Common myeloid progenitor, CD34-positive (primary cell): ENCODE data around the gene ESPL1.
A peak's percentile ranks its signal among the peaks of the same experiment; 100 is the strongest.

Experiments
- CTCF ChIA-PET: fragments of 350-600 bp; sonication (Branson Sonifier 250); formaldehyde crosslinking; loops from one replicate; lab custom pipeline; 2021; ENCODE audit warnings: antibody characterized with exemption; lab: Charles Lee
- POLR2A ChIA-PET: fragments of 350-600 bp; sonication (Branson Sonifier 250); formaldehyde crosslinking; loops from one replicate; lab custom pipeline; 2021; ENCODE audit warnings: antibody characterized with exemption; lab: Charles Lee
- DNase-seq, 3 donors: peaks; one replicate each; pipeline versions ENCODE4 v3.0.0 to v3.0.0-alpha.2; 2013
- H3K27ac ChIP-seq, 2 experiments: 1 replicate in 1 of 2; 2 replicates in 1 of 2; pipeline ENCODE4 v1.7.0; 2013; ENCODE audit warnings: inconsistent platforms in 2 of 2, low read length in 2 of 2, mild to moderate bottlenecking in 2 of 2, low read depth in 1 of 2, moderate library complexity in 1 of 2; ENCODE audit not compliant: severe bottlenecking in 2 of 2, insufficient read depth in 1 of 2, poor library complexity in 1 of 2
- H3K27me3 ChIP-seq, 5 experiments: replicated peaks in 2 of 5; 1 replicate in 3 of 5; 2 replicates in 2 of 5; pipeline versions ENCODE4 v1.6.1 to v1.7.0; 2013; ENCODE audit warnings: low read length in 4 of 5, mild to moderate bottlenecking in 2 of 5, moderate library complexity in 2 of 5, inconsistent platforms in 1 of 5; ENCODE audit not compliant: insufficient read depth in 5 of 5, control insufficient read depth in 4 of 5
- H3K36me3 ChIP-seq, 4 experiments: 1 replicate in 2 of 4; 2 replicates in 2 of 4; pipeline versions ENCODE4 v1.6.1 to v1.7.0; 2013; ENCODE audit warnings: low read length in 3 of 4, control low read depth in 1 of 4, mild to moderate bottlenecking in 1 of 4; ENCODE audit not compliant: control insufficient read depth in 4 of 4, insufficient read depth in 4 of 4
- H3K4me1 ChIP-seq, 4 experiments: 1 replicate in 3 of 4; 2 replicates in 1 of 4; pipeline versions ENCODE4 v1.6.1 to v1.7.1; 2013; ENCODE audit warnings: low read length in 3 of 4, mild to moderate bottlenecking in 3 of 4, control low read depth in 1 of 4, inconsistent platforms in 1 of 4, moderate library complexity in 1 of 4; ENCODE audit not compliant: control insufficient read depth in 4 of 4, insufficient read depth in 4 of 4; ENCODE audit errors: control extremely low read depth in 1 of 4
- H3K4me3 ChIP-seq, 7 experiments: 1 replicate in 4 of 7; 2 replicates in 3 of 7; pipeline versions ENCODE4 v1.5.1 to v1.7.0; 2013; ENCODE audit warnings: mild to moderate bottlenecking in 7 of 7, low read length in 6 of 7, moderate library complexity in 6 of 7, inconsistent platforms in 2 of 7, low read depth in 2 of 7, control low read depth in 1 of 7; ENCODE audit not compliant: insufficient read depth in 4 of 7, control insufficient read depth in 1 of 7; ENCODE audit errors: extremely low read depth in 1 of 7
- H3K9me3 ChIP-seq, 5 experiments: 1 replicate in 4 of 5; 2 replicates in 1 of 5; pipeline versions ENCODE4 v1.6.1 to v1.7.1; 2013; ENCODE audit warnings: low read length in 4 of 5, mild to moderate bottlenecking in 2 of 5, inconsistent platforms in 1 of 5, low read depth in 1 of 5, moderate library complexity in 1 of 5; ENCODE audit not compliant: control insufficient read depth in 4 of 5, insufficient read depth in 2 of 5; ENCODE audit errors: control extremely low read depth in 1 of 5
- WGBS: methylation state at CpG from one replicate; pipeline ENCODE4 v1.1.5; 2013; ENCODE audit not compliant: insufficient coverage; 5-methylcytosine and 5-hydroxymethylcytosine counted together

Gene ESPL1

DNA sequence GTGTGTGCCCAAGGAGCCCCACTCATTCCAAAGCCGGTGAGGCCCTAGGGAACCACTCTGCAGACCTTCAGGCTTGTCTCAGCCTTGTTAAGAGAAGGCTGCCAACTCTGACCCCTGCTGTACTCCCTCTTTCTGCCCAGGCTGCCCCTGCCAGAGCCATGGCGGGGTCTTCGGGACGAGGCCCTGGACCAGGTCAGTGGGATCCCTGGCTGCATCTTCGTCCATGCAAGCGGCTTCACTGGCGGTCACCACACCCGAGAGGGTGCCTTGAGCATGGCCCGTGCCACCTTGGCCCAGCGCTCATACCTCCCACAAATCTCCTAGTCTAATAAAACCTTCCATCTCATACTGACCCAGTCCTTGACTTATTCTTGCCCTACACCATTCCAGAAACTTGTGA lies 38.7 kb downstream of the ESPL1 start:
- WGBS = 95% methylated on average over 9 of the region's 10 CpGs
- ChIA-PET POLR2A (no interaction called here), CTCF (no interaction called here)
- H3K27me3 ChIP-seq = no peaks in the 10 kb centered on the region
- no peaks in the 10 kb centered on the region for H3K4me1 ChIP-seq
- no peak for DNase-seq
- peaks cover 20 to 77% (median 61%) of the 10 kb centered on the region in 4 experiments for H3K36me3 ChIP-seq
- H3K4me3 ChIP-seq = no peak overlapping the region
- H3K27ac ChIP-seq = no peak overlapping the region
- H3K9me3 ChIP-seq = no peaks in the 10 kb centered on the region

DNA sequence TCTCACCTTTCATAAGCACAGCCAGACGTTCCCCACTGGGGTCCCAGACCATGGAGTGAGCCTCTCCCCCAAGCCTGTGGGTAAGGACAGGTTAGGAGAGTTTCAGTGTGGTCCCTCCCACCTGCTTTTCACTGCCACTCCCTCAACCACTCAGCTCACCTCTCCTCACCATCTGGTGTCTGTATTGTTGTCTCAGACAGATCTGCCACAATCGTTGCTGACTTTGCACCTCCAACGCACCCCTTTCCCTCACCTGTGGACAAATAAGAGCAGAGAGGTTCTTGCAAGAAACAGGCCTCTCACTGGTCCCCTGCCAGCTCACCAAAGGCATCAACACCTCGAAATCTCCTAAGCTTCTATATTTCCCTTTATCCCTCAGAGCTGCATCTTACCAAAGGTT lies 40.2 kb downstream of the ESPL1 start:
- WGBS = 97% methylated on average over 3 of the region's 4 CpGs
- H3K27ac ChIP-seq = peak overlapping the region in 1 of 2 experiments; percentile 3
- peaks cover 15 to 65% (median 53%) of the 10 kb centered on the region in 4 experiments for H3K36me3 ChIP-seq
- H3K27me3 ChIP-seq = no peaks in the 10 kb centered on the region
- CTCF ChIA-PET = interaction anchor here (0.6 to 4.8 kb wide), 4 partner anchors 9 to 91 kb away, joined by 3 to 40 read pairs (median 4); partner anchors contain the start of genes AAAS and MYG1
- no peaks in the 10 kb centered on the region for H3K9me3 ChIP-seq
- no peaks in the 10 kb centered on the region for H3K4me1 ChIP-seq
- POLR2A ChIA-PET = no interaction called here
- no peak for DNase-seq
- H3K4me3 ChIP-seq = no peak overlapping the region

DNA sequence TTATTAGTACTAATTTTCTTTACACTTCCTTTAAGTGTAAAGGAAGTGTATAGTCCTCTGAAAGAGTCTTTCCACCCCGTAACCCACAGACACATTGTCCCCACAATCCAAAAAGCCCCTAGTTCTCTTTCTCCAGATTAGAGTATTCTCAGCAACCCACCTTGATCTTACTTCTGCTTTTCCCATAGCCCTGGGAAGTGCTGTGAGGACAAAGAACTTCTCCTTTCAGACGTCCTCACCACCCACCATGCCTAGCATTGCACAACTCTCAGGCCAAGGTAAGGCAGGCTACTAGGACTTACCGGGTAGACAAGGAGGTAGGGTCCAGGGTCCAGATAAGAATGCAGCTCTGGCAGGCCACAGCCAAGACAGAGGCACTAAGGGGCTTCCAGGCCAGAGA lies 45.9 kb downstream of the ESPL1 start:
- CTCF ChIA-PET = interaction anchor here (1.3 to 2.5 kb wide), 3 partner anchors 10 to 20 kb away, joined by 4 to 10 read pairs (median 7); no protein-coding TSS in a partner anchor
- peak overlapping the region in 1 of 2 experiments; percentile 43 for H3K27ac ChIP-seq

DNA sequence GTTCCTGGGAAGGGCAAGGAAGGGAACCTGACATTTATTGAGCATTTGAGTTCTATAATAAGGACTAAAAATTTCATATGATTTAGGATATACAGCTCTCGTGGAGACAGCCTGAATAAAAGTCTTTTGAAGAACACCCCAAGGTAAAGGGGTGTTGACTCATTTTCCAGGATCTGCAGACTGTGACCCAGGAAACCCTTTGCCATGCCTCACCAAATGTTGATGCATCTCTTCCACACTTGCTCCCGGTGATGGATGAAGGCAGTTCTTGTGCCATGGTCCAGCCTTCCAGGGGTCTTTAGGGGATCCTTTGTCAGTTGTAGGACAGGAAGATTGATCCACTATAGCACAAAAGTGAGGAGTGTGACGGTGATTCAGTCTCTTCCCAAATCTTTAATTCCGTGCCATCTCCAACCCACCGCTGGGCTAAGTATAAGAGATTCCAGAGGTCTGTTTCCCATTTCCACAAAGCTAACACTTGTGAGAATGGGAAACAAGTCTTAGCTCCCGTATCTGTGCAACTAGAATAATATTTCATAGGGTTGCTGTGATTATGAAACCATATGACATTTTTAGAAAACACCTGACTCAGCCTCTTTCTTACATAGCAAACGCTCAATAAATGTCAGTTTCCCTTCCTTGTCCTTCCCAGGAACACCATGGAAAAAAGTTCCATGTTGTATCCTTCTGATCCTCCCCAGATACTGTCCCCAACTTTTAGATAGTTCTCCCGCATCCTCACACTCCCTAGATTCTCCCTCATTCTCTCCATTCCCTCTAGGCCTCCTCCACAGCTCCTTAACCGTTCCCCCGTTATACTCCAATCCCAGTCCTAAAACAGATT lies 52.5 kb downstream of the ESPL1 start:
- Histone ChIP-seq H3K27me3 (no peaks in the 10 kb centered on the region), H3K4me3 (peak overlapping the region; percentile 71 to 97 (median 90)), H3K4me1 (peaks cover 4 to 40% (median 31%) of the 10 kb centered on the region in 4 experiments), H3K36me3 (peaks cover 4 to 23% (median 18%) of the 10 kb centered on the region in 4 experiments), H3K9me3 (no peaks in the 10 kb centered on the region), H3K27ac (peak overlapping the region in 1 of 2 experiments; percentile 85)
- ChIA-PET POLR2A (interaction anchor here (0.8 to 1.9 kb wide), 5 partner anchors 15 to 180 kb away, joined by 3 to 8 read pairs (median 6); partner anchors contain the start of genes MYG1, PFDN5 and TARBP2), CTCF (interaction anchor here (0.6 to 22.0 kb wide), 30 partner anchors 10 to 188 kb away, joined by 3 to 489 read pairs (median 5); partner anchors contain the start of genes ESPL1, MYG1, PFDN5 and TARBP2)
- DNase-seq = no peak
- 50% methylated on average over 8 of the region's 10 CpGs for WGBS

More for the DNA sequence above, 45.9 kb downstream of the ESPL1 start:
- Histone ChIP-seq H3K4me3 (no peak overlapping the region), H3K4me1 (peaks cover 0 to 13% (median 6%) of the 10 kb centered on the region in 4 experiments), H3K36me3 (peaks cover 8 to 54% (median 47%) of the 10 kb centered on the region in 4 experiments), H3K27me3 (no peaks in the 10 kb centered on the region), H3K9me3 (no peaks in the 10 kb centered on the region)
- WGBS = 30% methylated on average over 2 of the region's 3 CpGs
- peak; percentile 46 to 90 (median 86) for DNase-seq
- POLR2A ChIA-PET = interaction anchor here (0.7 kb wide), 1 partner anchor 236 kb away, joined by 3 read pairs; no protein-coding TSS in a partner anchor

DNA sequence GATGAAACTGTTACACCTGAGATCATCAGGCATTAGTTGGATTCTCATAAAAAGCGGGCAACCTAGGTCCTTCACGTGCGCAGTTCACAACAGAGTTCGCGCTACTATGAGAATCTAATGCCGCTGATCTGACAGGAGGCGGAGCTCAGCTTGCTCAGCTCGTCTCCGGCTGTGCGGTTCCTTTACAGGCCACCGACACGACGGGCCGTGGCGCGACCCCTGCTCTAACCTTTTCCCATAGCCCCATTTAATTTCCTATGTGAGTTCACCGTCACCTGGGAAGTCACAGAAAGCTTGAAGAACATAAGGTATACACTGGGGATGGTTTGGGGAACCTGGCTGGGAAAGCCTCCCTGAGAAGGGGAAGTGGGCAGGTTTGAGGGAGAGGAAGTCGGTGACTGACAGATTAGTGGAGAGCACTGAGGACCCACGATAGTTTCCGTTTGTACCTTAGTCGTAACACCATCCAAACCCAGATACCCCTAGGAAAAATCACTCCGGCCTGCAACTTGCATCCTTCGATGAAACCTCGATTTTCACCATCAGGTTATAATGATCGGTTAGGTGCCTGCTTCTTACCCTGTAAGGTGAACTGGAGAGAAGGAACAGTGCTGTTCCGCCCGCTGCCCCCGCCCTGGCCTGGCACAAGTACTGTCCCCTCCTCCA lies 56.1 kb downstream of the ESPL1 start:
- under 1% methylated on average over 18 of the region's 28 CpGs for WGBS
- Histone ChIP-seq H3K9me3 (no peaks in the 10 kb centered on the region), H3K4me1 (peaks cover 4 to 52% (median 41%) of the 10 kb centered on the region in 4 experiments), H3K36me3 (peaks cover 0 to 2% (median 1%) of the 10 kb centered on the region in 4 experiments), H3K27ac (peak overlapping the region in 1 of 2 experiments; percentile 71), H3K27me3 (peaks cover 0 to 2% (median 0%) of the 10 kb centered on the region in 5 experiments), H3K4me3 (peak overlapping the region; percentile 40 to 79 (median 70))
- CTCF ChIA-PET = interaction anchor here (0.8 to 22.0 kb wide), 21 partner anchors 11 to 188 kb away, joined by 3 to 489 read pairs (median 4); partner anchors contain the start of genes MYG1, PFDN5 and SP7
- peak; percentile 65 to 80 (median 73) for DNase-seq
- POLR2A ChIA-PET = interaction anchor here (3.6 kb wide), 1 partner anchor 20 kb away, joined by 16 read pairs; no protein-coding TSS in a partner anchor

DNA sequence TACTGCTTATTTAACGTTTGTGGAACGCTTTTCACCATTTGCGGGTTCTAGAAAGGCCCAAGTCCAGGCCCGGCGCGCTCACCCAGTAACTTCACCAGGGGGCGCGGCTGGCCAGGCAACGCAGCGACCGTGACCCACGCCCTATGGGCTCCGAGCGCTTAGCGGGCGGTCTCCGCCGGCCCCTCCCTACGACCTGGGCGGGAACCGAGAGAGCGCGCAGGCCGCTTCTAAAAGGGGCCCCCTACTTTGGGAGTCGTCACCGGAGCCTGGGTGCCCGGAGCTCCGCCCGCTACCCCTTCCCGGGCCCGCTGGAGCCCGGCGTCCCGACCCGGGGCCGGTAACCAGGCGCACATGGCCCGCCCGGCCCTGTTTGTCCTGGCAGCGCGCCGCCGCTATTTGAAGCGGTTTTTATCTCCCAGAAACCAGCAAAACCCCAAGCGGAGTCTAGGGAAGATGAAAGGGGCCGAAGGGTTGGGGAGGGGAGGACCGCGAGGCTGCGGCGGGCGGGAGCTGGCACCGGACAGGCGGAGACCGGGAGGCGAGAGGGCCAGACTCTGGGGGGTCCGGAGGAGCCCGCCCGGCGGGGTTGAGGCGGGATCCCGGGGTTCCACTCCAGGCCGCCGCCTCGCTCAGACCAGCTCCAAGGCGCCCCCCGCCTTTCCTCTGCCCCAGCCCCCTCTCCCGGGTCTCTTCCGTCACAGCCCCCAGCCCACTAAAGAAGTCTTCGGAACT lies 56.8 kb downstream of the ESPL1 start:
- under 1% methylated on average over 61 of the region's 69 CpGs for WGBS
- peak overlapping the region in 1 of 2 experiments; percentile 71 for H3K27ac ChIP-seq
- POLR2A ChIA-PET = interaction anchor here (3.6 kb wide), 1 partner anchor 20 kb away, joined by 16 read pairs; no protein-coding TSS in a partner anchor

More for the DNA sequence above, 56.8 kb downstream of the ESPL1 start:
- peaks cover 0 to 2% (median 0%) of the 10 kb centered on the region in 4 experiments for H3K36me3 ChIP-seq
- peak overlapping the region; percentile 40 to 79 (median 70) for H3K4me3 ChIP-seq
- peaks cover 4 to 52% (median 41%) of the 10 kb centered on the region in 4 experiments for H3K4me1 ChIP-seq
- H3K27me3 ChIP-seq = peaks cover 0 to 2% (median 0%) of the 10 kb centered on the region in 5 experiments
- no peaks in the 10 kb centered on the region for H3K9me3 ChIP-seq
- CTCF ChIA-PET = interaction anchor here (0.8 to 22.0 kb wide), 14 partner anchors 10 to 187 kb away, joined by 3 to 489 read pairs (median 4); partner anchors contain the start of genes AMHR2, MYG1, PFDN5 and SP7
- peak; percentile 84 to 89 (median 85) for DNase-seq
